ENCODE measurements around the gene HPCAL1. TPM values are rescaled to one million over a fixed set of nuclear protein-coding genes. Genes with fewer than 3 reads are reported as not detected.

Gene HPCAL1
- total RNA-seq, 1 donor from 2014 or later: 17.3 TPM

DNA sequence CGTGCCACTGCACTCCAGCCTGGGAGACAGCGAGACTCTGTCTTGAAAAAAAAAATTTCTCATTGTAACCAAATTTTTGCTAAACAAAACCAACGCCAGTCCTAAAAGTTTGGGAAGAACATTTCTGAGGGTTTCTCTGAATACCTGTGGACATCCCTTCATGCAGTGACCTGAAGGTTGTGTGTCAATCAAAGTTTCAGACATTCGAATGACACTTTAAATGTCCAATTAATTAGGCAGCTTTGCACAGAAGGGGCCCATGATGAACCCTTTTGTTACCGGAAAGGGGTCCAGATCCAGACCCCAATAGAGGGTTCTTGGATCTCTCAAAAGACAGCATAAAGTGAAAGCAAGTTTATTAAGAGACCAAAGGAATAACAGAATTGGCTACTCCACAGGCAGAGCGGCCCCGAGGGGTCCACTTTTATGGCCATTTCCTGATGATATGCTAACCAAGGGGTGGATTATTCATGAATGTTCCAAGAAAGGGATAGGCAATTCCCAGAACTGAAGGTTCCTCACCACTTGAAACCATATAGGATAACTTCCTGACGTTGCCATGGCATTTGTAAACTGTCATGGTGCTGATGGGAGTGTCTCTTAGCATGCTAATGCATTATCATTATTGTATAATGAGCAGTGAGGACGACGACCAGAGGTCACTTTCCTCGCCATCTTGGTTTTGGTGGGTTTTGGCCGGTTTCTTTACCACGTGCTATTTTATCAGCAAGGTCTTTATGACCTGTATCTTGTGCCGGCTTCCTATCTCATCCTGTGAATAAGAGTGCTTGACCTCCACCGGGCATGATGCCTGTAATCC, 27.5 kb upstream of the HPCAL1 start:
- Mint-ChIP-seq H3K4me3 (no peak overlapping the region), H3K9me3 (no peaks in the 10 kb centered on the region), H3K27ac (ENCODE audit: unreplicated experiment) (no peak overlapping the region), H3K27me3 (ENCODE audit: low read depth) (no peaks in the 10 kb centered on the region), H3K4me1 (peaks cover 15% of the 10 kb centered on the region), H3K36me3 (ENCODE audit: low read depth) (no peaks in the 10 kb centered on the region)
- DNase-seq (ENCODE audit: low read depth, low spot score): no peak
- TF ChIP-seq, protein P1, sequence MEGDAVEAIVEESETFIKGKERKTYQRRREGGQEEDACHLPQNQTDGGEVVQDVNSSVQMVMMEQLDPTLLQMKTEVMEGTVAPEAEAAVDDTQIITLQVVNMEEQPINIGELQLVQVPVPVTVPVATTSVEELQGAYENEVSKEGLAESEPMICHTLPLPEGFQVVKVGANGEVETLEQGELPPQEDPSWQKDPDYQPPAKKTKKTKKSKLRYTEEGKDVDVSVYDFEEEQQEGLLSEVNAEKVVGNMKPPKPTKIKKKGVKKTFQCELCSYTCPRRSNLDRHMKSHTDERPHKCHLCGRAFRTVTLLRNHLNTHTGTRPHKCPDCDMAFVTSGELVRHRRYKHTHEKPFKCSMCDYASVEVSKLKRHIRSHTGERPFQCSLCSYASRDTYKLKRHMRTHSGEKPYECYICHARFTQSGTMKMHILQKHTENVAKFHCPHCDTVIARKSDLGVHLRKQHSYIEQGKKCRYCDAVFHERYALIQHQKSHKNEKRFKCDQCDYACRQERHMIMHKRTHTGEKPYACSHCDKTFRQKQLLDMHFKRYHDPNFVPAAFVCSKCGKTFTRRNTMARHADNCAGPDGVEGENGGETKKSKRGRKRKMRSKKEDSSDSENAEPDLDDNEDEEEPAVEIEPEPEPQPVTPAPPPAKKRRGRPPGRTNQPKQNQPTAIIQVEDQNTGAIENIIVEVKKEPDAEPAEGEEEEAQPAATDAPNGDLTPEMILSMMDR (conservative IDR thresholded peaks at IDR 0.05): no peak

DNA sequence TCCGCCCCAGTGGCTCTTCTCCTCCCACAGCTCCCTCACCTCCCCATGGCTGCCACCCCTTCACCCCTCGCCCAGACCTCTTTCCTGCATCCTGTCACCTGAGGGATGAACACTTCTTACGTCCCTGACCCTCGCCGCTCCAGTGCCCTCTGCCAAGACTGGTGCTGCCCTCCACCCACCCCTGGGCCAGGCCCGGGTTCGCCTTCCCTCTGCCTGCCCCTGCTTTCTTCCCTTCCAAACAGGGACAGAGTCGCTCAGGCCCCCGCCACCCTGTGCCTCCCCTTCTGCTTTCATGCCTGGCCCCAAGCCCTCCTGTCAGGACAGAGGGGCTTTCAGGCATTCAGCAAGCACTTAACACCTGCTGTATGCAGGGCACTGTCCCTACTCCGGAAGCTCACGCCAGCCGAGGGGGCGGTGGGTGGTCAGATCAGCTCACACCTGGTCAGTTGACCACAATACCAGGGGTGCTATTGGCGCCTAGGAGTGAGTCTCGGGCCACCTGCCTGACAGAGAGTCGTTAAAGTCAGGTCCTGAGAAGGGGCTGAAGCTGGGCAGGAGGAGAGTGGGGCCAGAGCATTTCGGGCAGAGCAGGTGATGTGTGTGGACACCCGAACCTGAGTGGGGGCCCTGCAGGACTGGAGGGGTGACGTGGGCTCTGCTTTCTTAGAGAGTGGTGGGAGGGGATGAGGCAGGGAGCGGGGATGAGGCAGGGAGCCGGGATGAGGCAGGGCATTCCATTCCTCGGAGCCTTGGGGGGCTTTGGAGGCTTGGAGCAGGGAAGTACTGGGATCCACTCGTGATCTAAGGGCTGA, 26.0 kb upstream of the HPCAL1 start:
- DNase-seq (ENCODE audit: low read depth, low spot score): no peak
- Mint-ChIP-seq H3K36me3 (ENCODE audit: low read depth) (no peaks in the 10 kb centered on the region), H3K9me3 (no peaks in the 10 kb centered on the region), H3K4me3 (no peak overlapping the region), H3K27ac (ENCODE audit: unreplicated experiment) (no peak overlapping the region), H3K27me3 (ENCODE audit: low read depth) (no peaks in the 10 kb centered on the region), H3K4me1 (peaks cover 12% of the 10 kb centered on the region)
- TF ChIP-seq, protein P1 (conservative IDR thresholded peaks at IDR 0.05): no peak

DNA sequence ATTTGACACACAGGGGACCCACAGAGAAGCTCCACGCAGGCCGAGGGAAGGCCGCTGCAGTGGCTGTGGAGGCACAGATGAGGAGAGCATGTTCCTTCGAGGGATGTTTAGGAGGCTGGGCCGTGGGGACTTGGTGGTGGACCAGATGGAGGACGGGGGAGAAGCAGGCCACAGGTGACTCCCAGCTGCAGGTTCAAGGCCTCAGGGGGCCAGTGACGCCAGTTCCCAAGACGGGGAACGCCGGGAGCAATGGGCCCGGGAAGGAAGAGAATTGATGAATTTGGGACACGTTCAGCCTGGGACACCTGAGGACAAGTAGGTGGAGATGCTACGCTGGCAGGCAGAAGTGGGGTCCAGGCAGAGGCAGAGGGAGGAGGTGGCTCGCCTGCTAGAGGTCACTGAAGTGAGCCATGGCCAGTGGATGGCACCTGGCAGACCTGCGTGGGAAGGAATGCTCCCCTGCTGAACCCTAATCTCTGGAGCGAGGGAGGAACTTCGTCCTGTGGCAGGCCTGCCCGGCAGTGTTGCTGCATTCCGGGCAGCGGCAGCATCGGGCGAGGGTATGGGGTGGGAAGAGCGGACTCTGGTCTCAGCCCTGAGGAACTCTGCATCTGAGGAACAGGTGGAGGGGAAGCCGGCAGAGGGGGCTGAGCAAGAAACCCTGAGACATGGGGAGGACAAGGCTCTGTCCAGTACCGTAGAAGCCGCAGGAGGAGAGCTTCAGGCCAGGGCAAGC, 25.2 kb upstream of the HPCAL1 start:
- TF ChIP-seq, protein P1 (conservative IDR thresholded peaks at IDR 0.05): no peak
- Mint-ChIP-seq H3K27me3 (ENCODE audit: low read depth) (no peaks in the 10 kb centered on the region), H3K4me1 (peaks cover 12% of the 10 kb centered on the region), H3K9me3 (no peaks in the 10 kb centered on the region), H3K36me3 (ENCODE audit: low read depth) (no peaks in the 10 kb centered on the region), H3K27ac (ENCODE audit: unreplicated experiment) (peak overlapping the region; percentile 71), H3K4me3 (no peak overlapping the region)
- no peak for DNase-seq (ENCODE audit: low read depth, low spot score)

DNA sequence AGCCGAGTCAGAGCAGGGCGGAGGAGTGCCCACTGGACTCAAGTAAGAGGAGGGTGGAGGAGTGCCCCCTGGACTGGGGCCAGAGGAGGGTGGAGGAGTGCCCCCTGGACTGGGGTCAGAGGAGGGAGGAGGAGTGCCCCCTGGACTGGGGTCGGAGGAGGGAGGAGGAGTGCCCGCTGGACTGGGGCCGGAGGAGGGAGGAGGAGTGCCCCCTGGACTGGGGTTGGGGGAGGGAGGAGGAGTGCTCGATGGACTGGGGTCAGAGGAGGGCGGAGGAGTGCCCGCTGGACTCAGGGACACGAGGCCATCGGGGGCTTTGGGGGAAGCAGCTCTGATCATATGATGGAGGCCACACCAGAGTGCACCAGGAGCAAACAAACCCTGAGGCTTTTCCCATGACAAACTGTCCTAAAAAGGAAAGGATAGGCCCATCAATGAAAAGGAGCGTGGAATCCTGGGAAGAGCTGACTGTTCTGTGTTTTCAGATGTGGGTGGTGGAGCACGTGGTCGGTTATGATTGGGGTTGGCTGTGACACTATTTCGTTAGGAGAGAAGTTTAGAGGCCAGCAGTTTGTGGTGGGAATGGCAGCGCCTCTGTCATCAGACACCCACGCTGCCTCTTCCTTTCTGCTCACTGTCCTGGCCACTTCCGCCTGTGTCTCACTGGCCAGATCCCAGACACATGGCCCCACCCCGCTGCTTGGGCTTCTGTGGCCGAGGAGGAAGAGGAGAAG, 24.5 kb upstream of the HPCAL1 start:
- DNase-seq (ENCODE audit: low read depth, low spot score): no peak
- no peak overlapping the region for H3K27ac Mint-ChIP-seq (ENCODE audit: unreplicated experiment)
- H3K36me3 Mint-ChIP-seq (ENCODE audit: low read depth): no peaks in the 10 kb centered on the region
- H3K9me3 Mint-ChIP-seq: no peaks in the 10 kb centered on the region
- H3K4me3 Mint-ChIP-seq: no peak overlapping the region
- no peaks in the 10 kb centered on the region for H3K27me3 Mint-ChIP-seq (ENCODE audit: low read depth)
- peaks cover 14% of the 10 kb centered on the region for H3K4me1 Mint-ChIP-seq
- TF ChIP-seq, protein P1 (conservative IDR thresholded peaks at IDR 0.05): no peak

Measured in neural crest cell (in vitro differentiated cells).